ENCODE data around the gene LCMT1.
"Not testable (repeated sequence)": the region's sequence is repeated elsewhere in the genome, so short reads cannot be mapped to it uniquely, and the experiment has no call there.

LCMT1 gene

GRCh38 chr16:25111403-25112166 is at the start of gene LCMT1:
Gene LCMT1, plus strand, starts transcription at chr16:25111742. Its CDS starts 142 bp downstream, at chr16:25111884.
- peak; percentile 98 to 99 for DNase-seq

- no peak for DNase-seq
Observed at GRCh38 chr16:25063102-25063501, 48.4 kb upstream of the LCMT1 start.

GRCh38 chr16:25063865-25064264 is 47.7 kb upstream of the LCMT1 start:
- no peak for DNase-seq

DNA sequence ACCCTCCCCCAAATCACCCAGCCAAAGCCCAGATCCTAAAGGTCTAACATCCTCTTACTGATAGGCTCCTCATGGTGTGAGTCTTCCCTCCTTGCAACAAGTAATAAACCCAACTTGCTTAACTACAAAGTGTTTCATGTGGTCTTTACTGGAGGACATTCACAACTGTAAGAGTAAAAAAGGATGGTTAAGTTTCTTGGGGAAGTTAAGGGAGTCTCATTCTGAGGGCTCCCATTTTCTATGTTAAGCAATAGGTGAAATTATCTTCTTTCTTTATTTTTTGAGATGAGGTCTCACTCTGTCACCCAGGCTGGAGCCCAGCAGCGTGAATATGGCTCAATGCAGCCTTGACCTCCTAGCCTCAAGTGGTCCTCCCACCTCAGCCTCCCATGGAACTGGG is 47.3 kb upstream of the LCMT1 start:
- not testable (repeated sequence) for DNase-seq

DNA sequence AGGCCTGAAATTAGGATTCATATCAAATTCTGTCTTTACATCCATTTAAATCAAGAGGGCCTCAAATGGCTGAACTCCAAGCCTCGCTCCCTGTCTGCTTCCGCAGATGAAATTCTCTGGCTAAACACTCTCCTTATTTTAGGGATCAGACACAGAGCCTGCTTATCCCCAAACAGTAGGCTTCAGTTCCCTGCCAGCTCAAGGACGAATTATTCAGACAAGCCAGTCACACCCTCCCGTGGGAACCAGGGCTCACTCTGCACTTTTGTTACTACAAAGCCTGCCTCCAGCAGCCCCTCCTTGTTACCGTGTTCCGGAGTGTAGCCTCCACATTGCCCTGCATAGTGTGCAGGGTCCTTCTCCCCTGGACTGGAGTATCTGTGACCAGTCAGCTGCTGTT is 46.6 kb upstream of the LCMT1 start:
- no peak for DNase-seq

GRCh38 chr16:25065899-25066298 is 45.6 kb upstream of the LCMT1 start:
- DNase-seq = peak in 1 of 2 experiments; percentile 43

DNA sequence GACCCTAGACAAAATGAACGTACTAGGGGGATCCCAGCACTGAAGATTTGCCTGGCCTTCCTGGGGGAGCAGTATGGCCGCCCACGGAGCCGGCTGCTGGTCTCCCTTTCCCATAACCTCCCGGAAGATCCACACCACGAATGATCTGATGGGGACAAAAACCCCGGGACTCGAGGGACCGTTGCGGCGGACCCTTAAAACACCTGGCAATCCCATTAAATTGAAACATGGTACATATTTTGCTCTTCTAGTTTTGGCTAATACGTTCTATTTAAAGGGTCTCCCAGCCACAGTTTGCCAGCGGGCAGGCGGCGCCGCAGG is 45.2 kb upstream of the LCMT1 start:
- no peak for DNase-seq

- peak; percentile 9 to 87 for DNase-seq
Observed at GRCh38 chr16:25066747-25067631, 44.6 kb upstream of the LCMT1 start.

GRCh38 chr16:25073854-25074253 is 37.7 kb upstream of the LCMT1 start:
- DNase-seq = no peak

DNA sequence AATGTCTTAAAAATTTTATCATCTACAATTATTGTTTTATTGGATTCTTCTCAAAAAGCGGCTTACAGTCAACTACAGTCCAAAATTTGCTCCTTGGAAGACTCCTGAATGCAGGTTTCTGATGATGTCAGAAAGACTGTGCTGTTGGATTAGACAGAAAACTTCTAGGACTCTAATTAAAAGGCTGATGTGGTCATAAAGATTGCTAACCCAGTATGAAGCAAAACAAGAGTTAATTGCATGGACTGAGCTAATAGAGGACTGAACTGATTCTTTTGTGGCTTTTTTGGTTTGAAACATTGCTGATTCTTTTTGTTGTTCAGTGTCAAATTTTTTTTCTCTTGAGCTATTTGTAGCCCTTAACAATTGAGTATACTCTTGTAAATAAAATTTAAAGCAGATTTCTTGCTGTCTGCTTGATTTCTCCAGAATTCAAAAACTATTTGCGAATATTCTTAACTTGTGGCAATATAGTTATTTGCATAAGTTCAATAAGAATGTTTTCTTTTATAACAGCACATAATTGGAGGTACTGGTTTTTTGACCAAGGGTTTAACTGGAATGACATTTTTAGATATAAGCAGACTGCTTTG is 33.1 kb upstream of the LCMT1 start:
- no peak for DNase-seq

DNA sequence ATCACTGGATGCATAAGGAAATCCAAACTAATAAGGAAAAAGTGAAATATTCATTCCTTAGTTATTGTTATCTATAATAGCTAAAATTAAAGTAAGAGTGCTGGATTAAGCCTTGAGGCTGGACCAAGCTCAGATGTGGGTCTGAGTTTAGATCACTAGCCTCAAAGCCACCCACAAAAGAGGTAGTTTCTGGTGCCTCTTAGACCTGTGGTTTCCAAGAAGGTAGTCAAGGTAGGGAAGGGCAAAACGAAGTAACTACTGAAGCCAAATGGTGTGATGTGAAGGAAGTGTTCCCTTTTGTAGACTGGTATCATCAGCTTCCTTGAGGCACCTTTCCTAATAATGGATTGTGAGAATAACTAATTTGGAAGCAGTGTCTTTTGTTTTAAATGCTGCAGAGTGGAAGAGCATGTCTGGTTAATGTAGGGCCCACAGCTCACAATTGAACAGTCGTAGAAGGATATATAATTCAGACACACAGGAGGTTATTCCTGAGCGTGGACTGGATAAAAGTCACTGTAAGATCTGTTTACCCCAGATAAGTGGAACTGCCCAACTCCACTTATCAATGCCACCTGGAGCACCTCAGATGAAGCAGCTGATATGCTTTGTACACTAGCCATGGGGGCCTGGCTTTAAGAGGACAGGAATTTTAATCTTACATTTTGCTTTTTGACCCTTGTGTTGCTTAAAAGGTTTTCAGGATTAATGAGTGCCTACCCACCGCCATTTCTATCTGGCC is 31.7 kb upstream of the LCMT1 start:
- DNase-seq = no peak

DNA sequence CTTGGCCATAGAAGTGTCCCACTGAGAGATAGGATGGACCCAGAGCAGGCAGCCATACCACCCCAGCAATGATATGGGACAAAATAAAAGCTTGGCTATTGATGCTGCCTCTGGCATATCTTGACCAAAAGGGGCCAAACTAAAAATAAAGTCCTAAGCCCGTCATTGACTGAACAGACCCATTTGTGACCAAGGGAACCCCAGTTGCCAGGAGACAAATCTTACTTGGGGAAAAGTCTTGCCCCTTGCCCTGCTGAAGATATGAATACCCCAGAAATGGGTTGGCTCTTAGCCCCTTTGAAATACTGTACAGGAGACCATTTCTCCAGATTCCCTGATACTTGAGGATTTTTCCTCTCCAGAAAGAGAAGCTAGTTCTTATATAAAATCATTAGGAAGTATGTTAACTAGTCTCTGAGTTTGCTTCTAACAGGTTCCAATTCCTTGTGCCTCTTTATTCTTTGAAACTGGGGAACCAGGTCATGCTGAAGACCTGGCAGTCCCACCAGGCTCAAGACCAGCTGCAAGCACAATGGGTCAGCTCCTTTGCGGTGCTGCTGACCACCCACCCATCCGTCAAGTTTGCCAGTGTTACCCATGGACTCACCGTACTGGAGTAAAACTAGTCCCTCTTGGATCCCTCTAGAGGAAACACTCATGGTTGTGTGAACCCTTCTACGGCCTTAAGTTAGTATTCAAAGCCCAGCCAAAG is 31.0 kb upstream of the LCMT1 start:
- DNase-seq = no peak

- DNase-seq = no peak
Observed at GRCh38 chr16:25081702-25082101, 29.8 kb upstream of the LCMT1 start.

DNA sequence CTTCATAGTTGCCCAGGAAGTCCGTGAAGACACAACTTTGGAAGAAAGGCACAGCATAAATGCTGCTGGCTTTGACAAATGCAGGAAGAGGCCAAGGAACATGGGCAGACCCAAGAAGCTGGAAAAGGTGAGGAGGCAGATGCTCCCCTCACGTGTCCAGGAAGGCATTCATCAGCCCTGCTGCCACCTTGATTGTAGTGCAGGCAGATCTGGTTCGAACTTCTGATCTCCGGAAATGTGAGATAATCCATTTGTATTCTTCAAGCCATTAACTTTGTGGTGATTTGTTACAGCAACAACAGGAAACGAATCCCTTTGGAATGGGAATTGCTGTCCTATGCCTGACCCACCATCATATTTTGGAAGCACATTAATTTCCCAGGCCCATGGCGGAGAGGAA is 28.5 kb upstream of the LCMT1 start:
- no peak for DNase-seq

GRCh38 chr16:25083701-25084100 is 27.8 kb upstream of the LCMT1 start:
- no peak for DNase-seq

DNA sequence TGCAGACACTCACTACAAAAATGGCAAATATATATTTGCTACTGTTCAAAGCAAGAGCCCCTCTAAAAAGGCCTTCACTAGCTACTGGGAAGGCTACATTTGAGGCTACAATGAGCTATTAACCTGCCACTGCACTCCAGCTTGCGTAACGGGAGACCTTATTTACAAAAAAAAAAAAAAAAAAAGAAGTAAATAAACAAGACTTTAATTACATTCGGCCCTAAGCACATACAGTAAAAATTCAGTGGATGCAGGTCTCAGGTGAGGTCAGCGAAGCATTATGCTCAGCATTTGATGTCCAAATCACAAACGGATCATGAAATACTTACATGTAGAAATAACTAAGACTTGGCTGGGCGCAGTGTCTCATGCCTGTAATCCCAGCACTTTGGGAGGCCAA is 26.7 kb upstream of the LCMT1 start:
- no peak for DNase-seq

DNA sequence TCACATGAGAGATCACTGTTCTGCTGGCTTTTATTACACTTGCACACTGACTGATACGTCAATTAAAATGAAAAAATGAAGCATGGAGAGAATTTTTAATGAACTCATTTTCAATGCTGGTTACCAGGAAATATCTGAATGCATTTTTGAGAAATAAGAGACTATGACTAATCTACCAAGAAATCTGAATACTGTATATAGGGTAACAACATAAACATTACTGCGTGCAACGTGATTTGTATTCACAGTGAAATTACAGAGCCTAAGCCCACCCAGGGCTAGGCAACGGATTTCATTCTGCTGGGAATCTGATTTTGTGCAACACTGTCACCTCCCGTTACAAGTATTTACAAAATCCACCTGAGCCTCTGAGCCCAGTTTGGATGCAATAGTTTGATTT is 23.8 kb upstream of the LCMT1 start:
- DNase-seq = no peak

DNA sequence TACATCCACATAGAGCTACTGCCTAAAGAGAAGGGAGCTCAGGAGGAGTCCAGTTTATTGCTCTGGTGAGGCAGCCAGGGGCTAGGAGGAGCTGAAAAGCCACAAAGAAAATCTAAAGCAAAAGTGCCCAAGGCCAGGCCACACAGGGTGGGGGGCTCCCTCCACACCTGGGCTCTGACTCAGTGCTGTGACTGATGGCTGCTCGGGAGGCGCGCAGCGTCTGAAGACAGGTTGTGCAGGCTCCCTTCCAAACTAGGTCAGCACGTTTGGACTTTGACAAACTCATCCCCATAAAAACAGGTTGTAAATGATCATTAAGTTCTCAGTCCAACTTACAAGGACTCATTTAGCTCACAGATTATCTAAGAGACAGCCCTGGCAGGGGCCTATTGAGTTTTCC is 22.2 kb upstream of the LCMT1 start:
- DNase-seq = no peak

DNA sequence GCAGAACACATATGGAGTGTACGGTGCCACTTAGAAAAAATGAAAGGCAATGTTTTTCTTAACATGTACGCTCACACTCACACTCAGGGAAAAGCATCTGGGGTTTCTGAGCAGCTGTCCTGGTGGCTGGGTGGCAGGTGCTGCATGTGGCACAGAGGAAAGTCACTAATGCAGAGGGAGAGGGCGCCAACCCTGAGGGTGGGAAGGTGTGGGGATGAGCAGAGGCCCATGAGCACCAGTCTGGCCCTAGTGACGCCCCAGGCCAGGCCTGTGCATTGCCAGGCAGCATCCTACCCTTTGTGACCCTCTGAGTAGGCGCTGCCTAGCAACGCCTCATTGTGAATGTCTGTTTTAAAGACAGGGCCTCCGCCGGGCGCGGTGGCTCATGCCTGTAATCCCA is 19.1 kb upstream of the LCMT1 start:
- no peak for DNase-seq

DNA sequence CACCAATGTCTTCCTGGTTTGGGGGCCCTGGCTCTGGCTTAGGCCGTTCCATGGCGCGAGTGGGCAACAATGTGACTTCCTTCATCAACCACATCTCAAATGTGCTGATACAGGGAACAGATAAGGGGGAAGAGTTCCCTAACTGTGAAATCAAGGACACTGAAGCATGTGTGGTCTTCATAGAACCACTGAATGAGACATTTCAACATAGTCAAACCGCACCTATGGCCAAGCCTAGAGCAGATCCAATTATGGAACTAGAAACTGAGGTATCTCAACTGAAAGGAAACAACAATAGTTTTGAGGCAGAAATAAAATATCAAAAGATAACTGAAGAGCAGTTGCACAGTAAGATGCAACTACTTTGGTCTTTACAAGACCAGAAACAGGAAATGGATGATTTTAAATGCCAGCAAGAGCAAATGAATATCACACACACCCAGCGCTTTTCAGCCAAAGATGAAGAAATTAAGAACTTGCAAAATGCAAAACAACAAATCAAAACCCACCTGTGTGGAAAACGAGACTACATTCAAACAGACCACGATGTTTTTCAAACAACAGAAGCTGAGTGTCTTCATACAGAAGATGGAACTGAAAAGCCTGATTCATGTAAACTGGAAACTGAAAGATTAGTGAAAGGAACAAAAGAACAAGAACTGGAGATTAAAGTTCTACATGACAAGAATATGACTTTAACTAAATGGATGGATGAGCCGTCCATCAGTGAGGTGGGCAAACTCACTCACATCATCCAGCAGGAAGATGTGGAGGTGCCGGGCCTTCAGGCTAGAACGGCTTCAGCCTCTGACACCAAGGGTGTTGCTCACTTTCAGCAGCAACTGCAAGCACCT is 18.1 kb upstream of the LCMT1 start:
- no peak for DNase-seq

DNA sequence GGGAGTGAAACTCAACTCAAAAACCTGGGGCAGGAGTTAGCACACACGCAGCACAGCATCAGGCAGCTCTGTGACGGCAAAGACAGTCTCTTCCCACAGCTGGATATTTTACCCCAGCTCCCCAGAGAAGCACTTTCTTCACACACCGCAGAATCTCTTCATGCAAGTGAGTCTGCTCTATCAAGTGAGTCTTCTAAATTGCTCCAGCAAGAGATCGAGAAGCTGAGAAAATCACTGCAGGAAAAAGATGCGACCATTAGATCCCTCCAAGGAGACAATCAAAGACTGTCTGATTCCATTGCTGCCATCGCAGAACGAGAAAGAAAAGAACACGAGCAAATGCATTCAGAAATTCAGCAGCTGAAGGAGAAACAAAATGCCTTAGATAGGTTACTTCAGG is 16.9 kb upstream of the LCMT1 start:
- no peak for DNase-seq

DNA sequence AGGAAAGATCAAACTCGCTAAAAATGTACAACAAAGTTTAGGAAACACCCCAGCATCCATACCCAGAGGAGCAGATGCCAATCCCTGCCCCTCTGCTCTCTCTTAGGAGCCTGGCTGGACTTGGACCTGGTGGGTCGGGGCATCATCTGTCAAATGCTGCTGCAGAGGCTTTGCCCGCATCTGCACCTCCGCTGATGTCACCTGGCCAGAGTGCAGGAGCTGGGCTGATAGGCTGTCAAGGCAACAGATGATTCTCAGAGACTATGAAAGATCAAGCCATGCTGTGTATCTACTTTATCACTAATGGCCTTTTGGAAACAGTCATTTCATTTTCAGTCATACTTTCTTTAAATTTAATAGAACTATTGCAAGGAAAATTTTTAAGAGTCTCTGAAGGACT is 15.9 kb upstream of the LCMT1 start:
- DNase-seq = no peak

All from NCI-H526 (cell line).